Stimulated activated naive B cell treated with anti-CD40 and anti-IgM and Interleukin-4, amounts not matched to agents 10 μg/mL and 1 μg/mL and 100 μg/mL, for 72 hours (primary cell): ENCODE results near the gene SCN8A.
A peak's percentile ranks its signal among the peaks of the same experiment; 100 is the strongest.

Experiments used
- ATAC-seq, 2 donors: fragments of 150-1000 bp; cut with Tn5 transposase; replicated peaks; 2 replicates each; pipeline ENCODE4 v1.10.0; 2021; ENCODE audit warnings: moderate library complexity in 1 of 2
- DNase-seq: peaks from one replicate; pipeline ENCODE4 v3.0.0; 2021
- H3K27ac Mint-ChIP-seq: one replicate; pipeline ENCODE4 v1.8.0; 2022; ENCODE audit warnings: mild to moderate bottlenecking, mixed read lengths
- H3K27me3 Mint-ChIP-seq, 2 donors: one replicate each; pipeline ENCODE4 v1.8.0; 2022; ENCODE audit warnings: mixed read lengths in 2 of 2
- H3K36me3 Mint-ChIP-seq, 2 donors: one replicate each; pipeline ENCODE4 v1.8.0; 2022; ENCODE audit warnings: mixed read lengths in 2 of 2, mild to moderate bottlenecking in 1 of 2
- H3K4me1 Mint-ChIP-seq, 2 donors: one replicate each; pipeline ENCODE4 v1.8.0; 2022; ENCODE audit warnings: mixed read lengths in 2 of 2, mild to moderate bottlenecking in 1 of 2
- H3K4me3 Mint-ChIP-seq, 2 donors: one replicate each; pipeline ENCODE4 v1.8.0; 2022; ENCODE audit warnings: mild to moderate bottlenecking in 2 of 2, mixed read lengths in 2 of 2, moderate library complexity in 1 of 2
- H3K9me3 Mint-ChIP-seq, 2 donors: one replicate each; pipeline ENCODE4 v1.8.0; 2022; ENCODE audit warnings: mixed read lengths in 2 of 2, mild to moderate bottlenecking in 1 of 2

The SCN8A gene

GRCh38 chr12:51846271-51846691 lies 255.2 kb downstream of the SCN8A start:
- Mint-ChIP-seq H3K27ac (no peak overlapping the region), H3K36me3 (no peaks in the 10 kb centered on the region), H3K9me3 (no peaks in the 10 kb centered on the region), H3K4me3 (peak overlapping the region; percentile 34 to 59), H3K4me1 (peaks cover 13 to 31% of the 10 kb centered on the region in 2 donors), H3K27me3 (peaks cover 53 to 82% of the 10 kb centered on the region in 2 donors)
- ATAC-seq, result no peak
- no peak for DNase-seq

GRCh38 chr12:51846911-51847642 lies 256.0 kb downstream of the SCN8A start:
- Mint-ChIP-seq H3K4me3 (peak overlapping the region; percentile 70 to 75), H3K27ac (no peak overlapping the region), H3K36me3 (no peaks in the 10 kb centered on the region), H3K9me3 (no peaks in the 10 kb centered on the region), H3K27me3 (peaks cover 52 to 82% of the 10 kb centered on the region in 2 donors), H3K4me1 (peaks cover 19 to 39% of the 10 kb centered on the region in 2 donors)
- ATAC-seq, result peak; percentile 56 to 63
- no peak for DNase-seq

GRCh38 chr12:51847643-51848325 lies 256.8 kb downstream of the SCN8A start:
- Mint-ChIP-seq H3K4me3 (peak overlapping the region; percentile 59 to 70), H3K27me3 (peaks cover 54 to 82% of the 10 kb centered on the region in 2 donors), H3K9me3 (peaks cover 0 to 2% of the 10 kb centered on the region in 2 donors), H3K4me1 (peaks cover 19 to 44% of the 10 kb centered on the region in 2 donors), H3K27ac (no peak overlapping the region), H3K36me3 (no peaks in the 10 kb centered on the region)
- DNase-seq (no peak), ATAC-seq (peak; percentile 19 to 20)

GRCh38 chr12:51848326-51848727 lies 257.3 kb downstream of the SCN8A start, which contains the start of gene FIGNL2:
TSS of gene FIGNL2 (minus strand) at chr12:51848718. CDS start at chr12:51822413, 26,305 bp downstream.
- peak within 1 kb of the TSS; percentile 59 to 70 for H3K4me3 Mint-ChIP-seq
- ATAC-seq (no peak), DNase-seq (no peak)
- peaks cover 0 to 2% of the 10 kb centered on the region in 2 donors for H3K9me3 Mint-ChIP-seq
- H3K27ac Mint-ChIP-seq, result no peak within 1 kb of the TSS
- peaks cover 59 to 84% of the 10 kb centered on the region in 2 donors for H3K27me3 Mint-ChIP-seq
- H3K36me3 Mint-ChIP-seq, result no peaks in the 10 kb centered on the region
- peaks cover 19 to 44% of the 10 kb centered on the region in 2 donors for H3K4me1 Mint-ChIP-seq

GRCh38 chr12:51848841-51849735 lies 258.1 kb downstream of the SCN8A start:
- peaks cover 54 to 77% of the 10 kb centered on the region in 2 donors for H3K27me3 Mint-ChIP-seq
- ATAC-seq, result no peak
- H3K9me3 Mint-ChIP-seq, result peaks cover 0 to 2% of the 10 kb centered on the region in 2 donors
- no peak overlapping the region for H3K27ac Mint-ChIP-seq
- peak overlapping the region in 1 of 2 donors; percentile 56 for H3K4me3 Mint-ChIP-seq
- H3K4me1 Mint-ChIP-seq, result peaks cover 19 to 44% of the 10 kb centered on the region in 2 donors
- no peaks in the 10 kb centered on the region for H3K36me3 Mint-ChIP-seq
- DNase-seq, result no peak

- ATAC-seq, result no peak
- Mint-ChIP-seq H3K27ac (no peak overlapping the region), H3K36me3 (no peaks in the 10 kb centered on the region), H3K9me3 (peaks cover 0 to 2% of the 10 kb centered on the region in 2 donors), H3K4me1 (peaks cover 19 to 44% of the 10 kb centered on the region in 2 donors), H3K4me3 (no peak overlapping the region), H3K27me3 (peaks cover 42 to 66% of the 10 kb centered on the region in 2 donors)
- no peak for DNase-seq
Observed at GRCh38 chr12:51850081-51850964, 259.3 kb downstream of the SCN8A start.

- no peak overlapping the region for H3K4me3 Mint-ChIP-seq
- no peak for ATAC-seq
- H3K27me3 Mint-ChIP-seq, result peaks cover 40 to 66% of the 10 kb centered on the region in 2 donors
- no peak for DNase-seq
- H3K4me1 Mint-ChIP-seq, result peaks cover 18 to 42% of the 10 kb centered on the region in 2 donors
- no peaks in the 10 kb centered on the region for H3K36me3 Mint-ChIP-seq
- H3K9me3 Mint-ChIP-seq, result peaks cover 0 to 2% of the 10 kb centered on the region in 2 donors
- no peak overlapping the region for H3K27ac Mint-ChIP-seq
Observed at GRCh38 chr12:51850965-51851299, 259.9 kb downstream of the SCN8A start.

GRCh38 chr12:51851413-51852124 lies 260.5 kb downstream of the SCN8A start:
- peaks cover 0 to 2% of the 10 kb centered on the region in 2 donors for H3K9me3 Mint-ChIP-seq
- no peak overlapping the region for H3K27ac Mint-ChIP-seq
- H3K4me3 Mint-ChIP-seq, result no peak overlapping the region
- peaks cover 16 to 36% of the 10 kb centered on the region in 2 donors for H3K4me1 Mint-ChIP-seq
- H3K27me3 Mint-ChIP-seq, result peaks cover 41 to 66% of the 10 kb centered on the region in 2 donors
- ATAC-seq, result peak in 1 of 2 donors; percentile 10
- no peak for DNase-seq
- H3K36me3 Mint-ChIP-seq, result no peaks in the 10 kb centered on the region

- Mint-ChIP-seq H3K4me3 (no peak overlapping the region), H3K9me3 (peaks cover 0 to 2% of the 10 kb centered on the region in 2 donors), H3K27ac (no peak overlapping the region), H3K27me3 (peaks cover 42 to 69% of the 10 kb centered on the region in 2 donors), H3K36me3 (no peaks in the 10 kb centered on the region), H3K4me1 (peaks cover 14 to 27% of the 10 kb centered on the region in 2 donors)
- no peak for ATAC-seq
- no peak for DNase-seq
Observed at GRCh38 chr12:51852404-51853137, 261.5 kb downstream of the SCN8A start.

GRCh38 chr12:51855586-51856428 lies 264.8 kb downstream of the SCN8A start:
- no peak overlapping the region for H3K4me3 Mint-ChIP-seq
- peaks cover 0 to 2% of the 10 kb centered on the region in 2 donors for H3K9me3 Mint-ChIP-seq
- peaks cover 49 to 69% of the 10 kb centered on the region in 2 donors for H3K27me3 Mint-ChIP-seq
- ATAC-seq, result no peak
- H3K36me3 Mint-ChIP-seq, result no peaks in the 10 kb centered on the region
- H3K4me1 Mint-ChIP-seq, result peaks cover 8 to 18% of the 10 kb centered on the region in 2 donors
- no peak overlapping the region for H3K27ac Mint-ChIP-seq
- no peak for DNase-seq

GRCh38 chr12:51860986-51861385 lies 270.0 kb downstream of the SCN8A start:
- Mint-ChIP-seq H3K4me1 (peaks cover 9 to 20% of the 10 kb centered on the region in 2 donors), H3K9me3 (no peaks in the 10 kb centered on the region), H3K27me3 (peaks cover 66 to 83% of the 10 kb centered on the region in 2 donors), H3K36me3 (no peaks in the 10 kb centered on the region), H3K4me3 (no peak overlapping the region), H3K27ac (no peak overlapping the region)
- ATAC-seq, result no peak
- no peak for DNase-seq
